ENCODE data around the gene SGMS1.

The SGMS1 gene

DNA sequence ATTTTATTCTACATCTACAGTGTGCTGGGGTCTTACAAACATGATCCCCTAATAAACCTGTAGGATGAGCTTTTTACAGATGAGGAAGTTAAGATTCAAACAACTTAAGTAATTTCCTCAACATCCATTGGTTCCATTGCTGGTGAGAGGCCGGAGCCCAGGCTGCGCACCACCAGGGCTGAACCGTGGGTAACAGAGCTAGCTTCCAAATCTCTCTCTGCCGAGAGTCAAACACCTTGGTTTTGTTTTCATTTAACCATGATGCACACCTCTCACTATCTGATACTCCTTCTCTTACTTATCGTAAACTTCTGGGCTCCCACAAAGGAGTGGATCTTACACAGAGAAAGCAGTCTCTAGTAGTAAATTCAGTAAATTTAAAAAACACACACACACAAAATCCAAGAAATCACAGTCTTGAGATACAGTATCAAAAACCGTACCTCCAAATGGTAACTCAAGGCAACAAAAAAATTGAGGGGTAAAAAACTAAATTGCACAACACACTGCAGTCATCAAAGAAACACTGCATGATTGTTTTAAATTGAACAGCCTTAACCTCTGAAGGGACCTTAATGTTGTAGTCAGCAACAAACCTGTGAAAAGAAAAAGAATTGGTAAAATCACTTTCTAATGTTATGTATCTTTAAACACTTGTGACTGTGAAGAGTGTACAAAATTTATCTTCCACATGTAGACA, 20.5 kb downstream of the SGMS1 start:
- TF ChIP-seq, protein P1, sequence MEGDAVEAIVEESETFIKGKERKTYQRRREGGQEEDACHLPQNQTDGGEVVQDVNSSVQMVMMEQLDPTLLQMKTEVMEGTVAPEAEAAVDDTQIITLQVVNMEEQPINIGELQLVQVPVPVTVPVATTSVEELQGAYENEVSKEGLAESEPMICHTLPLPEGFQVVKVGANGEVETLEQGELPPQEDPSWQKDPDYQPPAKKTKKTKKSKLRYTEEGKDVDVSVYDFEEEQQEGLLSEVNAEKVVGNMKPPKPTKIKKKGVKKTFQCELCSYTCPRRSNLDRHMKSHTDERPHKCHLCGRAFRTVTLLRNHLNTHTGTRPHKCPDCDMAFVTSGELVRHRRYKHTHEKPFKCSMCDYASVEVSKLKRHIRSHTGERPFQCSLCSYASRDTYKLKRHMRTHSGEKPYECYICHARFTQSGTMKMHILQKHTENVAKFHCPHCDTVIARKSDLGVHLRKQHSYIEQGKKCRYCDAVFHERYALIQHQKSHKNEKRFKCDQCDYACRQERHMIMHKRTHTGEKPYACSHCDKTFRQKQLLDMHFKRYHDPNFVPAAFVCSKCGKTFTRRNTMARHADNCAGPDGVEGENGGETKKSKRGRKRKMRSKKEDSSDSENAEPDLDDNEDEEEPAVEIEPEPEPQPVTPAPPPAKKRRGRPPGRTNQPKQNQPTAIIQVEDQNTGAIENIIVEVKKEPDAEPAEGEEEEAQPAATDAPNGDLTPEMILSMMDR (IDR thresholded peaks at IDR 0.05; ENCODE audit: low read depth, low read length) = no peak
- H3K4me3 ChIP-seq (ENCODE audit: low read depth, low read length) = no peak overlapping the region

DNA sequence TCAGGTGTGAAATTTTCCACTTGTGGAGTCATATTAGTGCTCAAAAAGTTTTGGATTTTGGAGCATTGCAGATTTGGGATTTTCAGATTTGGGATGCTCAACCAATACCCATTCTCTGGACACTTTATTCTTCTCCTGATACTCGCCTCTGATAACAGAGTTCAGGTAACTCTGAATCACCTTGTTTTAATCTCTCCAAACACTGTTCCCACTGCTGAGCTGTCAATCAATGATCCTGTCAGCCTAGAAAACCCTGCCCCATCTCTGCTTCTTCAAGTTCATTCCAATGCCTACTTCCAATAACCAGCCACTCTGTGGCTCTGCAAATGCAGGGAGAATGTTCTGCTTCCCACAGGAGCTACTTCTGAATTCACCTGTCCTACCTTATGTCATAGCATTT, 21.8 kb downstream of the SGMS1 start:
- no peak overlapping the region for H3K4me3 ChIP-seq (ENCODE audit: low read depth, low read length)
- TF ChIP-seq, protein P1 (IDR thresholded peaks at IDR 0.05; ENCODE audit: low read depth, low read length) = no peak

DNA sequence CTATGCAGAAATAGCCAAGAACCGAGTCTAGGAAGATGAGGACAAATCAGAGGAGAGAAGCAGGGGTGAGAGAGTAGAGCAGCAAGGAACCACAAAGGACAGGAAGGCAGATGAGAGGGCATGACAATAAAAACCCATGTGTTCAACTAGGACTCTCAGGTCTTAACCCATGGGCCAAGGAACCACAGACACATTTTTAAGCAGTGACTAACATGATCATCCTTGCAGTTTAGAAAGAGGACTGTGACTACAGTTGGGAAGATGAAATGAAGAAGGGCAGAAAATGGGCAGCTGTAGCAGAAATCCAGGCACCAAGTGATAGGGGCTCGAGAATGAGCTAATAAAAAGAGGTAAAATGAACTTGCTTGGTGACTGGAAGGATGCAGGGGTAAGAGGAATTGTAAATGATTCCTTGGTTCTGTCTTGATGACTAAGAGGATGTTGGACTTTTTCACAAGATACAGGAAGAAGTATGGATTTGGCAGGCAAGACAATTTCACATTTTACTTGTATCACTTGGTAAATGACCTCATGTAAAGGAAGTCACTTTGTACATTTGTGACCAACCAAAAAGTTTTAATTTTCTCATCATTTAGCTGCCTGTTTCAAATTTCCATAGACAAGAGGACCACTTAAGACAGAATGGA, 22.8 kb downstream of the SGMS1 start:
- no peak overlapping the region for H3K4me3 ChIP-seq (ENCODE audit: low read depth, low read length)
- TF ChIP-seq, protein P1 (IDR thresholded peaks at IDR 0.05; ENCODE audit: low read depth, low read length) = no peak

DNA sequence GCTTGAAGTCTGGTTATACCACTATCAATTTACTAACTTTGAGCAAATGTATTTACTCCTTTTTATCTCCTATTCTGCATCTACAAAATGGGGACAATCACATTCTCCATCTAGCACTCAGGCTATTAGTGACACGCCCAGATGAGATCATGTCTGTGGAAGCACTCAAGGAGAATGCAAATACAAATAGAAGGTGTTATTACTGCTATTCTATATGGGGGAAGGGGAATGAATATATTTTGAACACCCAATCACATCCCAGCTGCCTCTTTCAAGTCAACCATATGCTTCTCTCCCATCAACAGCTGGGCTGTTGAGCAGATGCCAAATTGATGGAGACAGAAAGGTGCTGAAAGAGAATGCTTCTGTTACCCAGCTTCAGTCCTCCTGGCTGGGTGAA, 23.5 kb downstream of the SGMS1 start:
- TF ChIP-seq, protein P1 (IDR thresholded peaks at IDR 0.05; ENCODE audit: low read depth, low read length) = no peak
- H3K4me3 ChIP-seq (ENCODE audit: low read depth, low read length) = no peak overlapping the region

- TF ChIP-seq, protein P1 (IDR thresholded peaks at IDR 0.05; ENCODE audit: low read depth, low read length) = no peak
Measured at GRCh38 chr10:50596897-50597296, 26.9 kb downstream of the SGMS1 start.

GRCh38 chr10:50596456-50596855, 27.3 kb downstream of the SGMS1 start:
- no peak overlapping the region for H3K4me3 ChIP-seq (ENCODE audit: low read depth, low read length)
- TF ChIP-seq, protein P1 (IDR thresholded peaks at IDR 0.05; ENCODE audit: low read depth, low read length) = no peak

More at GRCh38 chr10:50596897-50597296, 26.9 kb downstream of the SGMS1 start:
- H3K4me3 ChIP-seq (ENCODE audit: low read depth, low read length) = no peak overlapping the region

DNA sequence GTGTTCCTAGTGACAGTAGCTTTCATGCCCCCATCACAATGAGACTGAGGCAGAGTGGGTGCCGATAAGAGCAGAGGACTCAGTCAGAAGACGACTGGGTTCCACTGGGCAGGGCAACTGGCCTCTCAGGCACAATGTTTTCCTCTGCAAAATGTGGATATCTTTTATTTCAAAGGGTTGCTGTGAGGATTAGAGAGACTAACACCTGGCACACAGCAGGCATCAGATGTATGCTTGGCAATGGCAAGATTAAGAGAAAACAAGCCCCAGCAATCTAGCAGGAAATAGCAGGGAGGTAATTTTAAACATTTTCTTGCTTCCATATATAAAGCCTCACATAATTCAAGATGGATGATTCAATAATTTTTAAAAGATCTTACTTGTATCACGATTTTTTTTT, 28.0 kb downstream of the SGMS1 start:
- TF ChIP-seq, protein P1 (IDR thresholded peaks at IDR 0.05; ENCODE audit: low read depth, low read length) = no peak
- no peak overlapping the region for H3K4me3 ChIP-seq (ENCODE audit: low read depth, low read length)
